ENCODE results near the gene NSMCE4A. TPM values are rescaled to one million over a fixed set of nuclear protein-coding genes. Genes with fewer than 3 reads are reported as not detected.
"Not testable (repeated sequence)": the region's sequence is repeated elsewhere in the genome, so short reads cannot be mapped to it uniquely, and the experiment has no call there.

Gene NSMCE4A
- total RNA-seq, 2 donors from 2014 or later: 59.0 to 65.4 TPM

- H3K9me3 Mint-ChIP-seq: no peaks in the 10 kb centered on the region
- no peak overlapping the region for H3K27ac Mint-ChIP-seq
- H3K4me1 Mint-ChIP-seq (ENCODE audit: low read depth in 2 of 2): peaks cover 6 to 10% of the 10 kb centered on the region in 2 donors
- ATAC-seq: no peak
- no peak overlapping the region for H3K4me3 Mint-ChIP-seq
- H3K36me3 Mint-ChIP-seq: peaks cover 6% of the 10 kb centered on the region
- DNase-seq (ENCODE audit: low spot score): no peak
- no peaks in the 10 kb centered on the region for H3K27me3 Mint-ChIP-seq
Measured at GRCh38 chr10:121919666-121920065, 55.4 kb downstream of the NSMCE4A start.

GRCh38 chr10:121918800-121919199 is 56.2 kb downstream of the NSMCE4A start:
- ATAC-seq; H3K27ac Mint-ChIP-seq; H3K27me3 Mint-ChIP-seq; H3K4me3 Mint-ChIP-seq; H3K36me3 Mint-ChIP-seq; H3K9me3 Mint-ChIP-seq; DNase-seq (ENCODE audit: low spot score): not testable (repeated sequence)
- H3K4me1 Mint-ChIP-seq (ENCODE audit: low read depth in 2 of 2): peaks cover 8 to 13% of the 10 kb centered on the region in 2 donors

GRCh38 chr10:121914661-121915060 is 60.4 kb downstream of the NSMCE4A start:
- Mint-ChIP-seq H3K9me3 (no peaks in the 10 kb centered on the region), H3K4me3 (no peak overlapping the region), H3K36me3 (peaks cover 9% of the 10 kb centered on the region), H3K27me3 (no peaks in the 10 kb centered on the region), H3K4me1 (ENCODE audit: low read depth in 2 of 2) (peaks cover 8 to 17% of the 10 kb centered on the region in 2 donors), H3K27ac (peak overlapping the region in 1 of 2 donors; percentile 3)
- DNase-seq (ENCODE audit: low spot score) (no peak), ATAC-seq (no peak)

GRCh38 chr10:121911421-121911697 is 63.7 kb downstream of the NSMCE4A start:
- H3K4me1 Mint-ChIP-seq (ENCODE audit: low read depth in 2 of 2): peaks cover 5 to 13% of the 10 kb centered on the region in 2 donors
- no peak overlapping the region for H3K4me3 Mint-ChIP-seq
- H3K27ac Mint-ChIP-seq: no peak overlapping the region
- ATAC-seq: no peak
- no peaks in the 10 kb centered on the region for H3K27me3 Mint-ChIP-seq
- DNase-seq (ENCODE audit: low spot score): no peak
- peaks cover 13% of the 10 kb centered on the region for H3K36me3 Mint-ChIP-seq
- no peaks in the 10 kb centered on the region for H3K9me3 Mint-ChIP-seq

- H3K27me3 Mint-ChIP-seq: no peaks in the 10 kb centered on the region
- peaks cover 5 to 13% of the 10 kb centered on the region in 2 donors for H3K4me1 Mint-ChIP-seq (ENCODE audit: low read depth in 2 of 2)
- H3K4me3 Mint-ChIP-seq: no peak overlapping the region
- peak overlapping the region in 1 of 2 donors; percentile 20 for H3K27ac Mint-ChIP-seq
- H3K9me3 Mint-ChIP-seq: no peaks in the 10 kb centered on the region
- peaks cover 13% of the 10 kb centered on the region for H3K36me3 Mint-ChIP-seq
- DNase-seq (ENCODE audit: low spot score) (no peak), ATAC-seq (no peak)
Measured at GRCh38 chr10:121910673-121911420, 64.2 kb downstream of the NSMCE4A start.

Other genes with a start within 250 kb of the NSMCE4A start
- gene ATE1, start 47.2 kb downstream of the NSMCE4A start, total RNA-seq: 10 to 100 TPM; 27.7 to 32.6 TPM
- not detected for gene TACC2, start 13.9 kb upstream of the NSMCE4A start, total RNA-seq